ENCODE measurements around the gene KRTAP2-2. TPM values are rescaled to one million over a fixed set of nuclear protein-coding genes. Genes with fewer than 3 reads are reported as not detected.

KRTAP2-2 gene
- total RNA-seq, 1 donor from 2014 or later, result not detected

DNA sequence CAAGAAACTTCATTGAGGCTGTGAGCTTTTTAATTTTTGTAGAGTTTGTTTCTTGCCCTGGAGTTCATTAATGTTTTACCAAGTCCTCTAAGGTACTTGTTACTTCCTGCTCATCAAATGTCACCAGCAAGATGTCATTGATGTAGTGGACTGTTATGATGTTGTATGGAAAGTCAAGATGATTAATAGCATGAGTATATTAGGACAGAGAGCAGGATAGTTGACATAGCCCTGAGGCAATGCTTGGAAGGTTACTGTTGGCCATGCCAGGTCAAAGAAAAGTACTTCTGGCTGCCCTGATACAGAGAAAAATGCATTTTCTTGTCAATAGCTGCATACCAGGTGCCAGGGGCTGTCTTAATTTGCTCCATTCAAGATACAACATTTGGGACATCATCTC, 34.7 kb downstream of the KRTAP2-2 start:
- intact Hi-C loops (cut with micrococcal nuclease), result no loop called here
- Mint-ChIP-seq H3K27ac (no peak overlapping the region), H3K36me3 (ENCODE audit: low read depth) (no peaks in the 10 kb centered on the region), H3K4me1 (no peaks in the 10 kb centered on the region), H3K27me3 (peaks cover 11% of the 10 kb centered on the region), H3K4me3 (no peak overlapping the region), H3K9me3 (peaks cover 4% of the 10 kb centered on the region)
- TF ChIP-seq, protein P1, sequence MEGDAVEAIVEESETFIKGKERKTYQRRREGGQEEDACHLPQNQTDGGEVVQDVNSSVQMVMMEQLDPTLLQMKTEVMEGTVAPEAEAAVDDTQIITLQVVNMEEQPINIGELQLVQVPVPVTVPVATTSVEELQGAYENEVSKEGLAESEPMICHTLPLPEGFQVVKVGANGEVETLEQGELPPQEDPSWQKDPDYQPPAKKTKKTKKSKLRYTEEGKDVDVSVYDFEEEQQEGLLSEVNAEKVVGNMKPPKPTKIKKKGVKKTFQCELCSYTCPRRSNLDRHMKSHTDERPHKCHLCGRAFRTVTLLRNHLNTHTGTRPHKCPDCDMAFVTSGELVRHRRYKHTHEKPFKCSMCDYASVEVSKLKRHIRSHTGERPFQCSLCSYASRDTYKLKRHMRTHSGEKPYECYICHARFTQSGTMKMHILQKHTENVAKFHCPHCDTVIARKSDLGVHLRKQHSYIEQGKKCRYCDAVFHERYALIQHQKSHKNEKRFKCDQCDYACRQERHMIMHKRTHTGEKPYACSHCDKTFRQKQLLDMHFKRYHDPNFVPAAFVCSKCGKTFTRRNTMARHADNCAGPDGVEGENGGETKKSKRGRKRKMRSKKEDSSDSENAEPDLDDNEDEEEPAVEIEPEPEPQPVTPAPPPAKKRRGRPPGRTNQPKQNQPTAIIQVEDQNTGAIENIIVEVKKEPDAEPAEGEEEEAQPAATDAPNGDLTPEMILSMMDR (IDR thresholded peaks at IDR 0.05), result no peak
- DNase-seq, result no peak
- ATAC-seq (ENCODE audit: low read depth), result no peak
- ChIA-PET CTCF (no interaction called here), POLR2A (no interaction called here)

DNA sequence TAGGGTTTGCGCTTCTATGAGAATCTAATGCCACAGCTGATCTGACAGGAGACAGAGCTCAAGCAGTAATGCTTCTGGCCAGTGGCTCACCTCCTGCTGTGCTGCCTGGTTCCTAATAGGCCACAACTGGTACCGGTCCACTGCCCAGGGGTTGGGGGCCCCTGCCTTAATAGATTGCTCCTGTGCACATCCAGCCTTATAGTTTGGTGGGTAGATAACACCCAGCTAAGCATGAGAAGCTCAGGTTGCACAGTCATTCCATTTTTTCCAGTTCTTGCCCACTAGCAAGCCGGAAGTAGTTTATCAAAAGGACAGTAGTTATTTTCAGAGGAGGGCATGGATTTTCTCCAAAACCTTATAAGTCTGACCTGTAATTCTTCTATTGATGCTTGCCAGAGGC, 35.6 kb downstream of the KRTAP2-2 start:
- intact Hi-C loops (cut with micrococcal nuclease), result no loop called here
- DNase-seq (no peak), ATAC-seq (ENCODE audit: low read depth) (no peak)
- H3K27ac Mint-ChIP-seq, result no peak overlapping the region
- H3K9me3 Mint-ChIP-seq, result peaks cover 4% of the 10 kb centered on the region
- H3K4me1 Mint-ChIP-seq, result no peaks in the 10 kb centered on the region
- H3K36me3 Mint-ChIP-seq (ENCODE audit: low read depth), result no peaks in the 10 kb centered on the region
- TF ChIP-seq, protein P1 (IDR thresholded peaks at IDR 0.05), result no peak
- H3K27me3 Mint-ChIP-seq, result peaks cover 9% of the 10 kb centered on the region
- ChIA-PET POLR2A (no interaction called here), CTCF (no interaction called here)
- H3K4me3 Mint-ChIP-seq, result no peak overlapping the region

DNA sequence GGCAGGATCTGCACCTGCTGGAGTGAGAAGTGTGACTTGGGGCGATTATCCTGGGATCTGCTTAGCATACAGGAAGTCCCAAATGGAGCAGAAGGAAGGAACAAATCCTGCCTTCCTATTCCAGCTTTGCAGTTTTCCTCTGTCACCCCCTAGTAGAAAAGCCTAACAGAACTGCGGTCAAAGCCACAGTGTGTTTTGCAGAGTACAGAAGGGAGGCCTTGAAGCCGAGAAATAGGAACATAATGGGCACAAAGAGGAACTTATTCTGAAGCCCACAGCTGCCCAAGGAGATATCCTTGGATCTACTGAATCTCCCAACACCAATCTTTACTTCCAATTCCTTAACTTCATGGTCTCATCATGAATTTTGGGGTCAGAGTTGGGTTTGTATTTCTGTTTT, 36.5 kb downstream of the KRTAP2-2 start:
- ATAC-seq (ENCODE audit: low read depth) (no peak), DNase-seq (no peak)
- H3K9me3 Mint-ChIP-seq, result peaks cover 4% of the 10 kb centered on the region
- ChIA-PET POLR2A (no interaction called here), CTCF (no interaction called here)
- no peaks in the 10 kb centered on the region for H3K4me1 Mint-ChIP-seq
- H3K27ac Mint-ChIP-seq, result no peak overlapping the region
- H3K36me3 Mint-ChIP-seq (ENCODE audit: low read depth), result no peaks in the 10 kb centered on the region
- intact Hi-C loops (cut with micrococcal nuclease), result no loop called here
- TF ChIP-seq, protein P1 (IDR thresholded peaks at IDR 0.05), result no peak
- no peak overlapping the region for H3K4me3 Mint-ChIP-seq
- H3K27me3 Mint-ChIP-seq, result peaks cover 9% of the 10 kb centered on the region

DNA sequence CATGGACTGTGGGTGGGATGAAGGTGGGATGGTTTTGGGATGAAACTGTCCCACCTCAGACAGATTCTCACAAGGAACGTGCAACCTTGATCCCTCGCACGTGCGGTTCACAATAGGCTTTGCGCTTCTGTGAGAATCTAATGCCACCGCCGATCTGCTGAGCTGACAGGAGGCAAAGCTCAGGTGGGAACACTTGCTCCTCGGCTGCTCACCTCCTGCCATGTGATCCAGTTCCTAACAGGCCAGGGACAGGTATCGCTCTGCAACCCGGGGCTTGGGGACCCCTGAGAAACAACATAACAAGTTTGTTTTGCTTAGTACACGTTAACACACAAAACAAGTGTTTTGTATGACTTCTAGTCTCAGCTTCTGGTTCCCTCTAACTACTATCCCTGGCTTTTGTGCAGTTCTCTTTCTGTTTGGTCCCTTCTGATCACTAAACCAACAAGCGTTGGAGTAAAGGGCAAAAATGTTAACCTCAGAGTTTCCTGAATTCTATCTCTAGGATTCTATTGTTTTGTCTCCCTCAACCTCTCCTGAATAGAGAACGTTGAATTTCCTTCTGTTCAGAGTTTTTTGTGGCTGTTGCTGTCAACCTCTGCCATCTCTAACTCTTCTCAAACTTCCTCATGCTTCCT, 38.3 kb downstream of the KRTAP2-2 start:
- Mint-ChIP-seq H3K4me3 (no peak overlapping the region), H3K4me1 (no peaks in the 10 kb centered on the region), H3K27ac (no peak overlapping the region), H3K27me3 (peaks cover 9% of the 10 kb centered on the region), H3K9me3 (peaks cover 4% of the 10 kb centered on the region), H3K36me3 (ENCODE audit: low read depth) (no peaks in the 10 kb centered on the region)
- TF ChIP-seq, protein P1 (IDR thresholded peaks at IDR 0.05), result no peak
- ChIA-PET CTCF (no interaction called here), POLR2A (no interaction called here)
- ATAC-seq (ENCODE audit: low read depth) (no peak), DNase-seq (no peak)
- intact Hi-C loops (cut with micrococcal nuclease), result no loop called here

DNA sequence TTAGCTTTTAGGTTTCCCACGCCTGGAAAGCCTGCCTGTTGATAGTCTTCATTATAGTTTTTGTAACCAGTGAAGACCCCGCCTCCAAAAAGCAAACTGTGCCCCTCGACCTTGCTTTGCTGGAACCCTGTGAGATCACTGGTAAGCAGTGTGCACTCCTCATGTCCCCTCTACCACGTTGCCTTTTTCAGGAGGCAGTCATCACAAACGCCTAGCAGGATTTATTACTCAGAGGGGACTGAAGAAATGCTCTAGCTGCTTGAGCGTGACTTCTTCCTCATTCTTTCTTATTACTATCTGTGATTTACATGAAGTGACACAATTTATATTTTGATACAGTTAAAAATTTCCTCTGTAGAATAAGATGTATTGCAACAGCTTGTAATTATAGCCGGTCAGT, 39.6 kb downstream of the KRTAP2-2 start:
- H3K27ac Mint-ChIP-seq, result no peak overlapping the region
- no peaks in the 10 kb centered on the region for H3K36me3 Mint-ChIP-seq (ENCODE audit: low read depth)
- intact Hi-C loops (cut with micrococcal nuclease), result no loop called here
- peaks cover 3% of the 10 kb centered on the region for H3K27me3 Mint-ChIP-seq
- TF ChIP-seq, protein P1 (IDR thresholded peaks at IDR 0.05), result no peak
- ChIA-PET POLR2A (no interaction called here), CTCF (no interaction called here)
- DNase-seq (no peak), ATAC-seq (ENCODE audit: low read depth) (no peak)
- no peaks in the 10 kb centered on the region for H3K4me1 Mint-ChIP-seq
- no peak overlapping the region for H3K4me3 Mint-ChIP-seq
- no peaks in the 10 kb centered on the region for H3K9me3 Mint-ChIP-seq

All from activated B cell treated with CpG ODN at 0.5 μM for 24 hours (primary cell).